IMR-90 (cell line): Measurements from ENCODE around the gene MBOAT2.

Source experiments
- BHLHE40 ChIP-seq: fragments of 150-350 bp; IDR thresholded peaks from 2 replicates; pipeline ENCODE4 v1.6.1; 2016; ENCODE audit warnings: mild to moderate bottlenecking, low read depth, low read length
- CHD1 ChIP-seq: IDR thresholded peaks from 2 replicates; pipeline ENCODE4 v1.6.1; 2012; ENCODE audit warnings: low read depth, low read length, improper control_type of control experiment
- CTCF ChIP-seq: conservative IDR thresholded peaks from 2 replicates; pipeline ENCODE4 v1.5.1; 2012; ENCODE audit warnings: mild to moderate bottlenecking, low read depth, low read length, improper control_type of control experiment
- ELK1 ChIP-seq: fragments of 150-350 bp; IDR thresholded peaks from 2 replicates; pipeline ENCODE4 v1.6.1; 2016; ENCODE audit warnings: low read depth, mild to moderate bottlenecking, low read length, moderate library complexity, borderline replicate concordance
- MAZ ChIP-seq: IDR thresholded peaks from 2 replicates; pipeline ENCODE4 v1.6.1; 2012; ENCODE audit warnings: low read depth, mild to moderate bottlenecking, low read length, improper control_type of control experiment, moderate library complexity, borderline replicate concordance
- MXI1 ChIP-seq: IDR thresholded peaks from 2 replicates; pipeline ENCODE4 v1.6.1; 2012; ENCODE audit warnings: low read depth, mild to moderate bottlenecking, low read length, moderate library complexity, borderline replicate concordance
- POLR2A ChIP-seq: IDR thresholded peaks from 2 replicates; pipeline ENCODE4 v1.6.1; 2012; ENCODE audit warnings: mild to moderate bottlenecking, low read depth, low read length
- RAD21 ChIP-seq: IDR thresholded peaks from 2 replicates; pipeline ENCODE4 v1.6.1; 2012; ENCODE audit warnings: low read length, improper control_type of control experiment
- RCOR1 ChIP-seq: IDR thresholded peaks from 2 replicates; pipeline ENCODE4 v1.6.1; 2012; ENCODE audit warnings: mild to moderate bottlenecking, low read length, improper control_type of control experiment; ENCODE audit not compliant: insufficient replicate concordance
- SMC3 ChIP-seq: fragments of 150-350 bp; IDR thresholded peaks from 2 replicates; pipeline ENCODE4 v1.6.1; 2016; ENCODE audit warnings: low read depth, mild to moderate bottlenecking, antibody characterized with exemption, low read length, moderate library complexity

- TF ChIP-seq CTCF: no peak
- no peak for TF ChIP-seq RAD21
- TF ChIP-seq MAZ: no peak
- TF ChIP-seq POLR2A: no peak
- TF ChIP-seq BHLHE40: no peak
- TF ChIP-seq ELK1: no peak
- TF ChIP-seq RCOR1: no peak
- no peak for TF ChIP-seq SMC3
- no peak for TF ChIP-seq MXI1
- TF ChIP-seq CHD1: no peak
Observed at GRCh38 chr2:8870441-8870840, 133.0 kb downstream of the MBOAT2 start.
